NCI-H82 treated with DMSO at 0.1 percent for 48 hours (cell line): Measurements from ENCODE around the gene AHDC1.
"Not testable (repeated sequence)": the region's sequence is repeated elsewhere in the genome, so short reads cannot be mapped to it uniquely, and the experiment has no call there.

Source experiments
- DNase-seq: peaks from one replicate; lab custom pipeline; 2025; ENCODE audit not compliant: unreplicated experiment; lab: John Stamatoyannopoulos, UW

AHDC1 gene

DNA sequence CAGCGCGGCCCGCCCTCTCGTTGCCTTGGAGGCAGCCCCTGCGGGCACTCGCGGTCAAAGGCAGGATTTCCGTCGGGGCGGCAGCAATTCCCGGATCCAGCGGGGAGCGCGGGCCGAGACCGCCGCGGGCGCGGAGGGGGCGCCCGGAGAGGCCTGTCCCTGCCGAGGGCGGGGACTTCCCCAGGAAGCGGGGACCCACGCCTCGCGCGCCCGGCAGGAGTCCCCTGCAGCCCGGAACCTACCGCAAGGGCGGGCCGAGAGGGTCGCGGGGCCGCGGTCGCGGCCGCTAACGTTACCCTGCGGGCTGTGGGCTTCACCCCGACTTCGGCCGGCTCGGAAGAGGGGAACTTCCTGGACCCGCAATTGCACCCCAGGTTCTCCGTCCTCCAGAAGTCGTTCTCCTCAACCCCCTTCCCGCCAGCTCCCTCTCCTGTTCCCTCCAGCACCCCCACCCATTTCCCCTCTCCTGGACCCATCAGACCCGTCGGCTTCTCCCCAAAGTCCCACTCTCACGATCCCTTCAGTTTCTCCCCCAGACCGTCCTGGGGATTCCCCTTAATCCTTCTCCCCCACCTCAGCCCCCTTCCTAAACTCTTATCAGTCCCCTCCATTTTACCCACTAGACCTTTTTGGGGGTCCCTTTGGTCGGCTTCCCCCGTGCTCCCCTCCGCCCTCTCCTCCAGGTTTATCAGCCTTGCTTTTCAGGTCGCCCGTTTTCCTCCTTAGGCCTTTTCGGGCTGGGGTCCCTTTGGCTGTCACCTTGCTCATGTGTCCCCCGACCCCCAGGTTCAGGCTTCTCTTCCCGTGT, 30.4 kb upstream of the AHDC1 start:
- no peak for DNase-seq

DNA sequence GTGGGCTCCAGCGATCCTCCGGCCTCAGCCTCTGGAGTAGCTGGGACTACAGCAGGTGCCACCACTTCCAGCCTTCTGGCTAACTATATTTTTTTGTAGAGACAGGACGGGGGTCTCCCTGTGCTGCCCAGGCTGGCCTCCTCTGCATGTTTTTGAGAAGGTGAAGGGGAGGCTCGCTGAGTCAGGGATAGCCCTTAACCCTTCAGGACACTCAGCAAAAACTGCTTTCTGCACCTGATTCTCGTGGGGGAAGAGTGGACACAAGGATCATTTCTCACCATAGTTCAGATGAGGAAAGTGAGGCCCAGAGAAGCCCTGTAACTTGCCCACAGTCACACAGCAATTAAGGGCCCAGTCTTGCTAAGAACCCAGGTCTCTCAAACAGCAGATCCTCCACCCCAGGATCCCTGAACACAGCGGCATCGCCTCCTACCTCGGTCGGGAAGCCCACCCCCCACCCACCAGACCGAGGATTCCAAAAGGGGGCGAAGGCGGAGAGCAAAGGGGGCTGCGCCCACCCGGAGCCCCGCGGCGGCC, 29.8 kb upstream of the AHDC1 start:
- DNase-seq, result no peak

DNA sequence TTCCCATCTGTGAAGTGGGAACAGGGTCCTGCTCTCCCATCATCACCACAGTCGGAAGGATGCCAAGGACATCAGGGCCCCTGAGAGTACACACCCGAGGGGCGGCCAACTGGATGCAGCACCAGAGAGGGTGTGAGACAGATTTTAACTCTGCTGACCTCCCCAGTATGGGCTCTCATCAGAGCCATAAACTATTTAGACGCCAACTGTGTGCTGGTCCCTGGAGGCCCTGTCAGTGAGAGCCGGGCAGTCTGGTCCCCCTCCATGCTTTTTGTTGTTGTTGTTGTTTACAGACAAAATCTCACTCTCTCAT, 29.3 kb upstream of the AHDC1 start:
- no peak for DNase-seq

DNA sequence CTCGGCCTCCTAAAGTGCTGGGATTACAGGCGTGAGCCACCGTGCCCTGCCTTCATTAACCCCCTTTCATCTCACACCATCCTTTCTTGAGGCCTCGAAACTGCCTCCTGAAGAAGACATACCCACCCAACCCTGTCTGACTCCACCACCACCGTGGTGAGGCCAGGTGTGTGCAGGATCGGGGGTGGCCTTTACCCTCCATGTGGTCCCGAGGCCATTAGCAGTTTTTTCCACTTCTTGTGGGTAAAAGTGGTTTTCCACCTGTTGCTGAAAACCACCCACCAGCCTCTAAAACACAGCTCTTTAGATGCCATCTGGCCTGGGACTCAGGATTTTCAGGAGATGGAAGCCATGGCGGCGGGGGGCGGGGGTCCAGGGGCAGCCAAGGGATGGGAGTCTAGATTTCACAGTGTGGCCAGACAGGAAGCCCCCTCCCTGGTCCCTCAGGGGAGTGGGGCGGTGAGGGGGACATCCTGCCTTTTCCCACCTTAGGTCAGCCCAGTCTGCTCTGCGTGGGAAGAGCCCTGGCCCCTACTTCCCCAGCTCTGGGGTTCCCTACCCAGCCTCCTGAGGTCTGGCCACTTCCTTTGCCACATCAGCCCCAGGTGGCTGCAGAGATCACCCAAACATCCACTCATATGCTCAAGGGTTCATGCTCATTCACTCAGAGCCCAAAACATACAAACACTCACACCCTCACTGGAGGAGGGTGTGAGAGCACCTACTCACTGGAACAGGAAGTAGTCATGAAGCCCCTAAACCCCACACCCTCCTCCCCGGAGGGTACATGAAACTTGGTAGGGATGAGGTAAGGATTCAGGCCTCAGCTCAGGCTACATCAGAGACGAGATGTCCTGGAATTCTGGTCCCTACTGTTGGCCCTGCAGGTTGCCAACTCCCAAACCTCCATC, 28.7 kb upstream of the AHDC1 start:
- DNase-seq, result no peak

DNA sequence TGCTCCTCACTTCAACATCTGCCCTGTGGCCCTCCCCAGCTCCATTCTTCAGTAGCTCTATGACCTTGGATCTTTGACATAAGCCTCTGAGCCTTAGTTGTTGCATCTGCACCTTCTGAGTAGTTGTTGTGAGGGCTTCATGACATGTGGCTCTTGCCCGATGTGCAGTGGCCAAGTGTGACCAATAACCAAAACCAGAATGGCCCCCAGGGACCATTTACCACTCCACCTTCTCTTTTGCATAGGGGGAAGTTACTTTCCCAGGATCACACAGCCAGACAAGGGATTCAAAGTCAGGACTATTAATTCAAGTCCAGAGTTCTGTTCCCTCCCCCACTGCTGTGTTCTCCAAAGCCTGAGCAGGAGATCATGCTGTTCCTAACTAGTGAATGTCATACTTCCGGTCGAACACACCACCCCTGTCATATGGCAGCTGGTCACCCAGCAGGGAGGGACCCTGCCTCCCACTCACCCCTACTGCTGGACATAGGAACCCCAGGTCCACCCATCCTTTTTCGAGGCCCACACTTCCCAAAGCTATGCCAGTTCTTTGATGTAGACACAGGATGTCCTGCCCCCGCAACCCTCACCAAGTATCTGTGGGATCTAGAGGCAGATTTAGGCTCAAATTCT, 27.0 kb upstream of the AHDC1 start:
- no peak for DNase-seq

DNA sequence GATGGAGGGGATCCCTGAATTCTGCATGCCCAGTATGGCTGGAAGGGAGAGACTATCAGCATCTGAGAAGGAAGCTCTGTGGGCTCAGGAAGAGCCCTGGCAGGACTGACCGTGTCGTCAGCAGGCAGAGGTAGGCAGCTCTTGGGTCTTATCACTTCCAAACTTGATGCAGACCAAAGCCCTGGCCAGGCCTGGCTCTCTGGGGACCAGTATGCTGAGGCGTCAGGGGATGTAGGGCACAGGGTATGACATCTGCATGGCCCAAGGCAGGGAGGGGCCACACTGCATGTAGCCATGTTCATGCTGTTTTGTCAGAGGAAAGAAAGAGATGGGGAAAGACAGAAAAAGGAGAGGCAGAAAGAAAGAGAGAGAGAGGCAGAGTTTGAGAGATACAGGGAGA, 24.8 kb upstream of the AHDC1 start:
- no peak for DNase-seq

DNA sequence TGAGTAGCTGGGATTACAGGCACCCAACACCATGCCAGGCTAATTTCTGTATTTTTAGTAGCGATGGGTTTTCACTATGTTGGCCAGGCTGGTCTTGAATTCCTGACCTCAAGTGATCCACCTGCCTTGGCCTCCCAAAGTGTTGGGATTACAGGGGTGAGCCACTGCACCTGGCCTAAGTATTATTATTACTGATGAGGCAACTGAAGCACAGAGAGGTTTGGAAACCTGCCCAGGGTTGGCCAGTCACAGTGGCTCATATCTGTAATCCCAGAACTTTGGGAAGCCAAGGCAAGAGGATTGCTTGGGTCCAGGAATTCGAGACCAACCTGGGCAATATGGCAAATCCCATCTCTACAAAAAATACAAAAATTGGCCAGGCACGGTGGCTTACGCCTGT, 23.8 kb upstream of the AHDC1 start:
- not testable (repeated sequence) for DNase-seq

DNA sequence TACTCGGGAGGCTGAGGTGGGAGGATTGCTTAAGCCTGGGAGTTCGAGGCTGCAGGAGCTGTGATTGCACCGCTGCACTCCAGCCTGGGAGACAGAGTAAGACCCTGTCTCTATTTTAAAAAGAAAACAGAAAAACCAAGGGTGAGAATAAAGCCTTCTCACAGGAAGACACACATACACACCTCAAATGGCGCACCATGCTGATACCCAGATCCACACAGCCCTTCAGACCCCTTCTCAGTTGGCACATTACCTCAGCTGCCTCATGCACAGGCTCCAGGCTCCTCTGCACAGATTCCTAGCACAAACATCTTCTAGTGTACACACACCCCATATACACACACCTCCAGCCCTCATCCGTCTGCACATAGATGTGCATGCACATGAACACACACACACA, 23.1 kb upstream of the AHDC1 start:
- no peak for DNase-seq

DNA sequence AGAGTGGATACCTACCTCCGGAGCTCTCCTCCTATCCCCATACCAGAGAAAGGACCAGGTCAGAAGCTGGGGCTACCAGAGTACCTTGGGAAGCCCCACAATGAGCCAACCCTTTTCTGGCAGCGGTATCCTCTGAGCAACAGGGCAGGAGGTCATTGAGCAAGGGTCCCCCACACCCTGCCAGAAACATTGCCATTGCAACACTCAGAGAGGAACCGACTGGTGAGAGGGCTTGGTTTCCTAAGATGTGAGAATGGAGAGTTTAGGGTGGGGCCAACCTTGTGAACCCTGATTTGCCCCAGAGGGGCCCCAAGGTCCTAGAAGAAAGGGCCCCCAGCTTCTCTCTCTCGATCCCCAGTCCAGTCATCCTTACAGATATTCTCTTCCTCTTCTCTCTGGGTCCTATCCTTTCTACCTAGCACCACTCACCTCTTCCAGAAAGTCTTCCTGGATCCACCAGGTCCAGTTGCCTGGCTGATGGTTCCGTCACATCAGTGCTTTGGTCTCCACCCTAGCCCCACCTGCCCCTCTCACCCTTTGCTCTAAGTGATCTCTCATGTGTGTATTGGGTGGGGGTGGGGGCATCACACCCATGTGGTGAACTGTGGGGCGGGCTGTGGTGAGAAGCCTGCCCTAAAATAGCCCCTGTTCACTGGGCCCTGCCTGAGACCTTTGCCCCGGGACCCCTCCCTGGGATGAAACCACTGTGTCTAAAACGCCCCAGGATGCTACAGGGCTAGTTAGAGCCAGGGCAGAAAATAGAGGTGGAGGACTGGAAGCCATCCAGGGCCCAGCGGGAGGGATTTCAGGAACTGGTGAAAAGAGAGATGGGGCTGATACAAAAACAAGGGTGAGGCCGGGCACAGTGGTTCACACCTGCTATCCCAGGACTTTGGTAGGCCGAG, 22.3 kb upstream of the AHDC1 start:
- no peak for DNase-seq

DNA sequence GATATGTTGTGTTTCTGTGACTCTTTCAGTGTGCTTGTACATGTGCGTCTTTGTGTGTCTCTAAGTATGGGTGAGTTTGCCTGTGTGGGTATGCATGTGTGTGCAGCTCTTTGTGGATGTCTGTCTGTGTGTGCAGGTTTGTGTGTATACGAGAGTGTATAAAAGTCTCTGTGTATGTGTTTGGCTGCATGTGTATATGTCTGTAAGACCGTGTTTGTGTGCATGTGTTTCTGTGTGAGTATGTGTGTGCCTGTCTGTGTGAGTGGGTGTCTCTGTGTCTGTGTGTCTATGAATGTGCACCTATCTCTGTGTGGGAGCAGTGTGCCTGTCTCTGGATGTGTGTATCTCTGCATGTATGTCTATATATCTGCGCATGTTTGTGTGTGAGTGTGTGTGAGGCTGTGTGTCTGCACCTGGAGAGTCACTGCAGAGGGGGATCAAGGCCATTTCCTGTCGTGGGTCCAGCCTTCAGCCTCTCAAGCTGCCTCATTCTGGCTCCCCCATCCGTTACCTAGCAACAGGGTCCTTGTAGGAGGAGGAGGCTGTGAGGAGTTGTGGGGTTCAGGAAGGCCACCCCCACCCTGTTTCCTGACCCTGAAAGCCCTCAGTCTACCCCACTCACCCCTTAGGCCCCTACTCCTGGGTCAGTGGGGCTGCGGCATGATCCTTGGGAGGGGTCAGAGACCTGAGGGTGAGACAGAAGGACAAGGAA, 20.7 kb upstream of the AHDC1 start:
- no peak for DNase-seq

DNA sequence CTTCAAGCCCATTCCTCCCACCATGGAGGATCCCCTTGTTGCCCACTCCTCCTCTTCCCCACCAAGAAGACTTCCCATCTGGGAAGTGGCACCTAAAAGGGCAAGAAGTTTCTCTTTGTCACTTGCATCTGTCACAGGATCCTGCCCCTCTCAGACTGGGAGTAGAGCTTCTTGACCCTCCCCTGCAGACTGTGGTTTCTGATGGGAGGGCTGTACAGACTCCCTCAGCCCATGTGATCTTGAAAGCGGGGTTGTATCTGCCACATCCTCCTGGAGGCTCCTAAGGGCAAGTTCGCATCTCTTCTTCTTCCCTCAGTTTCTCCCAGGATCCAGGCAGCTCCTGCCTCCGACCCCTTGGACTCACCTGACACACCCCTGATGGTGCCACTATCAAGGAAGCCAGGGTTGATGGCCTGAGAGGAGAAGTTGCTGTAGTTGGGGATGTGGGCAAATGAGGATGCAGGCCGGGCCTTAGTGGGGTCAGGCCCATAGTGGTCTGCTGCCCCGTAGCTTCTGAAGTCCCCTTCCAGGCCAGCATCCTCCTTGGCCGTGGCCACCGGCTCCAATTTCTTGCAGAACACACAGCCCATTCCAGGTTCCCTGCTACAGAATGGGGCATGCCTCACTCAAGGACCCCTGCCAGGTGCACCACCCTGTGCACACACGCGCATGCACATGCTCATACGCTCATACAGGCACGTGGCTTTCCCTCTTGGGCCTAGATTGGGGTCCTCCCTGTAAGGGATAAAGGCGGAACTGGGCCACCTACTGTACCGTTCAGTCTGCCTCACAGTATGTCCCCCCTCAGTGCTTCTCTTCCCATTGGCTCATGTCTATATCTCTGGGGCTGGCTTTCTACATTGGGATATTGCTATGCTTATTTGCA, 19.6 kb upstream of the AHDC1 start:
- no peak for DNase-seq

DNA sequence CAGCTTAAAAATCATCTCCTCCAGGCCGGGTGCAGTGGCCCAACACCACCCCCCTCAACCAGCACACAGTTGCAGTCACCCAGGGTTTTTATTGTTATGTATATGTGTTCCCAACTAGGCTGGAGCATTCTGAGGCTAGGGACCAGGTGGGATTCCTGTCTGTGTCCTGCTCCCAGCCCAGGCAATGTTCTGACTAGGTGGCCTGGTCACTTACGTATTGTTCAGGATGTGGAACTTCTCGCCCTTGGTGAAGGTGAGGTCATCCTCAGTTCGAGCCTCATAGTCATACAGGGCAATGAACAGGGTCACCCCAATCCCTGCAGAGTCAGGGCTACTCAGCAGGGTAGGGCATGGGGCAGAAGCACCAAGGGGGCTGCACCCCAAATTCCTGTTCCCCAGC, 18.9 kb upstream of the AHDC1 start:
- DNase-seq, result no peak

DNA sequence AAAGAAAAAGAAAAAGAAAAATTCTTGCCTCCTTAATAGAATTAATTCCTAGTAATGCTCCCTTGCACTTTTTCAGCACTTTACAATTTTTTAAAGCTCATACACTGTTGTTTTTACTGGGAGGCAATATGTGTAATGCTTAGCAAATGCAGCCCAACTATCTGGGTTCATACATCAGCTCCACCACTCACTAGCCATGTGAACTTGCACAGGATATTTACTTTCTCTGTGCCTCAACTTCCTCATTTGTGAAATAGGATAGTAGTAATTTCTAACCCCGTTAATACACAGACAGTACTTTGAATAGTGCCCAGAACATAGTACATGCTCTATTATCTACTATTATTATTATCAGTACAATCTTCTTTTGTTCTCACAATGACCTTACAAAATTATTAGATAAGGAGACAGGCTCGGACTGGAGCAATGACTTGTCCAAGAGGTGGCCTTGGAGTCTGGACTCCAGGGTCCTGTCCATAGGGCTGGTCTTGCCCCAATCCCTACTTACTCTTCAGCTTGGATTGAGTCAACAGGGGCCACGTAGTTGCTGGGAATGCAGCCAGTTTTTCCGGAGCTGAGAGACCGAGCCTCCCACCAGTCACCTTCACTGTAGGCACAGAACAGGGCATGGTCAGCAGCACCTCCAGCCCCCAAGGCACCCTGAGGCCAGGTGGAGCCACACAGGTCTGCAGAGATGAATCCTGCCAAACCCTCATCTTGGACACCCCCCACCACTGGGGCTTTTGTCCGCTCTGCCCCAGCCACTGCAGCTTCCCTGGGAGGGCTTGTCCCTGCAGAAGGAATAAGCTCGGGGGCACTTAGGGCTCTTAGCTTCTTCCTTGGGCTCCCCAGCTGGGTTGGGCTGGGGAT, 17.3 kb upstream of the AHDC1 start:
- no peak for DNase-seq

DNA sequence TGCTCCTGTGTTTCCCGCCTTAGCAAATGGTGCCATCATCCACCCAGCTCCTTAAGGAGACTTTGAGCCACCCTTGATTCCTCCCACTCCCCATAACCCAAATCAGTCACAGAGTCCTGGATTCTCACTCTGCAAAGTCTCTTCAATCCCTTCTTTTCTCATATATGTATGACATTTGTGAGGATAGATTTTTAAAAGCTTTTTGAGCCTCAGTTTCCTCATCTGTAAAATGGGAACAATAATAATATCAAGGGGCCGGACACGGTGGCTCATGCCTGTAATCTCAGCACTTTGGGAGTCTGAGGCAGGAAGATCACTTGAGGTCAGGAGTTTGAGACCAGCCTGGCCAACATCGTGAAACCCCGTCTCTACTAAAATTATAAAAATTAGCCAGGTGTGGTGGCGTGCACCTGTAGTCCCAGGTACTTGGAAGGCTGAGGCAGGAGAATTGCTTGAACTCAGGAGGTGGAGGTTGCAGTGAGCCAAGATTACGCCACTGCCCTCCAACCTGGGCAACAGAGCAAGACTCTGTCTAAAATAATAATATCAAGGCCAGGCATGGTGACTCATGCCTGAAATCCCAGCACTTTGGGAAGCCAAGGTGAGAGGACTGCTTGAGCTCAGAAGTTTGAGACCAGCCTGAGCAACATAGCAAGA, 16.0 kb upstream of the AHDC1 start:
- not testable (repeated sequence) for DNase-seq

DNA sequence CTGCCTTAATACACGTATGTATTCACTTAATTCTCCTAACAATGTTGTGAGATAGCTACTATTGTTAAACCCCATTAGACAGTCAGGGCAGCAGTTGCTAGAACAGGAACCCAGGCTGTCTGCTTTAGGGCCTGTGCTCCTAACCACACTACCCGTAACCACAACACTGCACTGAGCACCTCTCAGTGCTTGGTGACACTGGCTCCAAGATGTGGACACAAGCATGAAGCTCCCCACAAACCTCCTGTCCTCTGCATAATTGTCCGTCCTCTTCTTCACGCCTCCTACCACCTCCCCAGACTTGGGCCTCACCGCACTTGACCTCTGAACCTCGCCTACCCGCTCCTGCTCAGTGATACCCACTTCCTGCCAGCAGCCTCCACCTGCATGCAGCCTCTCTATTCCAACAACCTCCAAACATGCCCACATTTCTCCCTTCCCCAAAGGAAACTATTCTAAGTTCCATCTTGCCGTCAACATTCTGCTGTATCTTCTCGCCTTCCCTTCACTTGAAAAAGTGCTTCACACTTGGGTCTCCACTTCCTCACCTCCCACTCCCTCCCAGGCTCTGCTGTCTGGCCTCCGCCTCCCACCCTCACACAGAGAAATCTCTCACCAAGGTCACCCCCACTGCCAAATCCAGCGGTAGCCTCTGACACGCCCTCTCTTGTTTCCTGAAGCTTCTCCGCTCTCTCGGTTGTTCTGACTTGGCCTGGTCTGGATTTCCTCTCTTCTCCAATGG, 14.6 kb upstream of the AHDC1 start:
- no peak for DNase-seq

DNA sequence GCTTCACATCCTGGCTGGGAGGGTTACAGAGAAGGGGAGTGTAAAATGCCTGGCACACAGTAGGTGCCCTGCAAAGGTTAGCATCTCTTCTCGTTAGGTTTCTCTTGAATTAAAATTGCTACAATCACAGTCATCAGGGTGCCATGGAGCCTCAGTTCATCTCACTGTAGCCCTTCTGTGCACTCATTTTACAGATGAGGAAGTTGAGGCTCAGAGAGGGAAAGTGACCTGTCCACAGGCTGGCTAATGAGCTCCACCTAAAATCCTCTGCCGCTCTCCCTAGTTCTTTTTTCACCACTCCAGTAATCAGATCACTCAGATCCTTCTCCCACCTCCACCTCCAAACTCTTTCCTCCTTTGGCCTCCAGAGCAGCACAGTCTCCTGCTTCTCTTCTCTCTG, 13.5 kb upstream of the AHDC1 start:
- DNase-seq, result no peak

DNA sequence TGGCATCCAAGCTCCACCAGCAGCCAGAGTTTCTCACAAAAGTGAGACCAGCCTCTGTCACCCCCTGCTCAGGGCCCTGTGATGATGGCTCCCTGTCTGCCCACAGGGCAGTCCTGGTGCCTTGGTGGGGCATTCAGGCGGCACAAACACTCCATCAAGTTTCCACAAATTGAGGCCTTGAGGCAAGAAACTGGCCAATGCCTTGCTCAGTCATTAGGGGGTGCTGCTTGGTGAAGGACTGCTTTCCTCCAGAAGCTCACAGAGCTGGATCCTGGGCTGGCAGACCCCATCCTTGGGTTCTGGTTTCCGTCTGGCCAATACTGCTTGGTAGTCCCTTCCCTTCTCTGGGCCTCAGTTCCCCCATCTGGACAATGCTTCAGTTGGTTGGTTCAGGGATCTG, 12.5 kb upstream of the AHDC1 start:
- DNase-seq, result no peak
